Stimulated activated effector memory CD8-positive, alpha-beta T cell treated with anti-CD3 and anti-CD28 coated beads, Interleukin-12 subunit alpha, Interleukin-12 subunit beta, amount 100 ng/mL, for 72 hours (primary cell): ENCODE data around the gene TEDC1.
"Not testable (repeated sequence)": the region's sequence is repeated elsewhere in the genome, so short reads cannot be mapped to it uniquely, and the experiment has no call there.

ENCODE experiments used
- ATAC-seq: fragments of 150-1000 bp; cut with Tn5 transposase; 2 replicates; pipeline ENCODE4 v1.10.0; 2021
- DNase-seq, 2 donors: peaks; one replicate each; pipeline ENCODE4 v3.0.0; 2021 to 2022; ENCODE audit warnings: low spot score in 2 of 2
- H3K27ac Mint-ChIP-seq: one replicate; pipeline ENCODE4 v1.8.0; 2022; ENCODE audit warnings: mild to moderate bottlenecking, mixed read lengths
- H3K36me3 Mint-ChIP-seq: one replicate; pipeline ENCODE4 v1.8.0; 2022; ENCODE audit warnings: mild to moderate bottlenecking, mixed read lengths
- H3K4me1 Mint-ChIP-seq: one replicate; pipeline ENCODE4 v1.8.0; 2022; ENCODE audit warnings: mixed read lengths
- H3K4me3 Mint-ChIP-seq: one replicate; pipeline ENCODE4 v1.8.0; 2022; ENCODE audit warnings: mild to moderate bottlenecking, mixed read lengths
- H3K9me3 Mint-ChIP-seq: one replicate; pipeline ENCODE4 v1.8.0; 2022; ENCODE audit warnings: mixed read lengths

TEDC1 gene

DNA sequence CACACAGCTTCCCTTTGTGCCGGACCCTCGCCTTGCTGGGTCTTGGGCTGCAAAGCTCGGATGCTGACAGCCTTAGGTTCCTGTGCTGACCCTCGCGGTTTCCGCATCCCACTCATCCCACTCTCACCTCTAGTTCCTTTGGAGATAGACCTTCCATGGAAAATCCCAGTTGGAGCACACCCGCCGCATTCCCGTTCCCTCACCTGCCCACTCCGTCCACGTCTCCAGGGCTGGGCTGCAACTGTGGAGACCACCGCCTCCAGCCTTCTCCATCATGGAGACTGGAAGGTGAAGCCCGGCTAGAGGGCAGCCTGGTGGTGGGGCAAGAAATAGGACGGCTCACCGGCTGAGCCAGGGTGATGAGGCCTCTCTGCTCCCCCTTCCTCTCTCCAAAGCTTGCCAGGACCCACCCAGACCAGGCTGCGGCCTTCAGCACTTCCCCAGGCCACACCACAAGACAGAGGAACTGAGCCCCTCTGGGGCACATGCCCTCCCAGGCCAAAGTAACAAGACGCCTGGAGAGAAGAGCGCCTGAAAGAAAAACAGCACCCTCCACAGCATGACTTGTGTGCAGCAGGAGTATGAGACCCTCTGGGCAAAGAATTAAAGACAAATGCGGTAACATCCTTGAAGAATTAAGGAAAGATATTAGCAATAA is 50.3 kb downstream of the TEDC1 start:
- H3K4me3 Mint-ChIP-seq: no peak overlapping the region
- ATAC-seq: no peak
- DNase-seq: no peak
- no peak overlapping the region for H3K27ac Mint-ChIP-seq
- no peaks in the 10 kb centered on the region for H3K36me3 Mint-ChIP-seq
- H3K9me3 Mint-ChIP-seq: peaks cover 9% of the 10 kb centered on the region
- H3K4me1 Mint-ChIP-seq: peaks cover 8% of the 10 kb centered on the region

DNA sequence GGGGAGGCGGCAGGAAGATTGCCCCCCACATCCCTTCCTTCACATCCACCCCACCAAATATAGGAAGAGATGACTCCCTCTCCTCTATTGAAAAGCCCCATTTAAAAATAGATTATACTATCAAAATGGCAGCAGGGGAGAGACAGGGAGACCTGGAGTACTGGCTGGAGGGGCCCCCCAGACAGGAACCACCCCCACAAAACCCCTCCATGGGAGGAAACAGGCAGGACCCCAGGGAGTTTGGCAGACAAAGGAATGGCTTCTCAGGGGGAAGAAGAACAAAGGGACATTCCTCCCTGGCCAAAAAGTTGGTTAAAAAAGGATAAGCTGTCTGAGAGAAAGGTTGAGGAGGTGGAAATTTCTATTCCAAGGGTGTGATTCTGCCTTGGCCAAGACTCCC is 54.6 kb downstream of the TEDC1 start:
- not testable (repeated sequence) for H3K9me3 Mint-ChIP-seq, H3K4me1 Mint-ChIP-seq

DNA sequence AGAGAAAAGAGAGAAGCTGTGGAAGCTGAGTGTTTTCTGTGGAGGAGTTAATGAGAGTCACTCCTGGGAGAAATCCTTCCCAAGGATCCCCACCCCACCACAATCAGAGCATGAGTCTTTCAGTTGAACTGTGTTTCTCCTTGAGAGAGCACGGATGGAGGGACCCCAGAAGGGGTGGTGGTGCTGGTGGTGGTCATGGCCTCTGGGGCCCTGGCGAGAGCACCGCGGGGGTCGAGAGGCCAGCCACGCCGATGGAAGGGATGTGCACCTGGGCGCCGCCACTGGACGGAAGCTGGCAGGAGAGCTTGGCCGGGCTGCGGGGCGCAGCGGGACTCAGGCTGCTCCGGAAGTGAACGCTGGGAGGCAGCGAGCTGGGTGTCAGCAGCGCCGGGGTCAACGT is 55.4 kb downstream of the TEDC1 start:
- not testable (repeated sequence) for H3K4me3 Mint-ChIP-seq, DNase-seq, H3K4me1 Mint-ChIP-seq, H3K36me3 Mint-ChIP-seq, ATAC-seq, H3K27ac Mint-ChIP-seq, H3K9me3 Mint-ChIP-seq

More for the DNA sequence above, 54.6 kb downstream of the TEDC1 start:
- not testable (repeated sequence) for H3K36me3 Mint-ChIP-seq, ATAC-seq, H3K4me3 Mint-ChIP-seq, DNase-seq, H3K27ac Mint-ChIP-seq

DNA sequence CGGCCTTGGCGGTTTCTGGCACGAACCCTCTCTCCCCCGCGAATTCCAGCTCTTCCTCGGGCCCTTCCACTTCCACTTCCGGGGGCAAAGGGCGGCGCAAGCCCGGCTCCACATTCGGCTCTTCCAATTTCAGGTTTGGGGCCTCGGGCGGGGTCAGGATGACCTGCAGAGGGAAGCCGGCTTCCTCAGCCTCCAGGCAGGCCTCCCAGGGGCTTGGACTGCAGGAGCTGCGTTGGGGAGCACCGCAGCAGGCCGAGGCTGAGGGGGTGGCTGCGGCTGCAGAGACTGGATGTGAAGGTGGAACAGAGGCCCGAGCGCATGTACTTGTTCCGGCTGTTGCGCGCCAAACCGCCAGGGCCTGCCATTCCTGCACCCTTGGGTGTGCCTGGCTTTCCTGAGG is 56.0 kb downstream of the TEDC1 start:
- DNase-seq, H3K4me1 Mint-ChIP-seq, H3K36me3 Mint-ChIP-seq, H3K4me3 Mint-ChIP-seq, H3K9me3 Mint-ChIP-seq, H3K27ac Mint-ChIP-seq, ATAC-seq: not testable (repeated sequence)

DNA sequence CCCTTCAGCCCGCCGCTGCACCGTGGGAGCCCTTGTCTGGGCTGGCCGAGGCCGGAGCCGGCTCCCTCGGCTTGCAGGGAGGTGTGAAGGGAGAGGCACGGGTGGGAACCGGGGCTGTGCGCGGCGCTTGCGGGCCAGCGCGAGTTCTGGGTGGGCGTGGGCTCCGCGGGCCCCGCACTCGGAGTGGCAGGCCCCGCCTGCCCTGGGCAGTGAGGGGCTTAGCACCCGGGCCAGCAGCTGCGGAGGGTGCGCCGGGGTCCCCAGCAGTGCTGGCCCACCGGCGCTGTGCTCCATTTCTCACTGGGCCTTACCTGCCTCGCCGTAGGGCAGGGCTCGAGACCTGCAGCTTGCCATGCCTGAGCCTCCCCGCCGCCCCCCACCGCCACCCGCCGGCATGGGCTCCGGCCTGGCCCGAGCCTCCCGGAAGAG is 56.7 kb downstream of the TEDC1 start:
- DNase-seq: no peak
- H3K4me1 Mint-ChIP-seq: no peaks in the 10 kb centered on the region

More for the DNA sequence above, 56.7 kb downstream of the TEDC1 start:
- Mint-ChIP-seq H3K27ac (no peak overlapping the region), H3K4me3 (no peak overlapping the region), H3K9me3 (peaks cover 6% of the 10 kb centered on the region), H3K36me3 (no peaks in the 10 kb centered on the region)
- ATAC-seq: no peak
